Spleen (tissue), 7 donors: Measurements from ENCODE around the gene CIZ1.

Experiments used
- POLR2A ChIP-seq, 3 donors: fragments of 450-650 bp; IDR thresholded peaks; one replicate each; pipeline ENCODE4 v1.5.1; 2017; ENCODE audit warnings: antibody characterized with exemption in 3 of 3, mild to moderate bottlenecking in 1 of 3
- POLR2AphosphoS5 ChIP-seq, 3 donors: sonication (generic); formaldehyde crosslinking; IDR thresholded peaks; one replicate each; pipeline ENCODE4 v1.5.1; 2017; ENCODE audit warnings: antibody characterized with exemption in 3 of 3
- TF ChIP-seq, protein P1 (sequence below), 11 experiments: fragments of 200-600 bp in 7 of 11; fragments of 450-650 bp in 4 of 11; sonication (generic) in 4 of 11; IDR thresholded peaks in 8 of 11; conservative IDR thresholded peaks in 3 of 11; 1 replicate in 7 of 11; 2 replicates in 4 of 11; pipeline versions ENCODE4 v1.4.0 to v1.8.0; 2016 to 2021; ENCODE audit warnings: antibody characterized with exemption in 11 of 11, inconsistent platforms in 4 of 11, mild to moderate bottlenecking in 1 of 11
- donor health status: DM: no; HTN: no; CAD: no; lungs with moderate emphysema.
- donor health status: DM: no; HTN: no; CAD: no.
- donor health status: DM: no; HTN: no; CAD: no.

DNA sequence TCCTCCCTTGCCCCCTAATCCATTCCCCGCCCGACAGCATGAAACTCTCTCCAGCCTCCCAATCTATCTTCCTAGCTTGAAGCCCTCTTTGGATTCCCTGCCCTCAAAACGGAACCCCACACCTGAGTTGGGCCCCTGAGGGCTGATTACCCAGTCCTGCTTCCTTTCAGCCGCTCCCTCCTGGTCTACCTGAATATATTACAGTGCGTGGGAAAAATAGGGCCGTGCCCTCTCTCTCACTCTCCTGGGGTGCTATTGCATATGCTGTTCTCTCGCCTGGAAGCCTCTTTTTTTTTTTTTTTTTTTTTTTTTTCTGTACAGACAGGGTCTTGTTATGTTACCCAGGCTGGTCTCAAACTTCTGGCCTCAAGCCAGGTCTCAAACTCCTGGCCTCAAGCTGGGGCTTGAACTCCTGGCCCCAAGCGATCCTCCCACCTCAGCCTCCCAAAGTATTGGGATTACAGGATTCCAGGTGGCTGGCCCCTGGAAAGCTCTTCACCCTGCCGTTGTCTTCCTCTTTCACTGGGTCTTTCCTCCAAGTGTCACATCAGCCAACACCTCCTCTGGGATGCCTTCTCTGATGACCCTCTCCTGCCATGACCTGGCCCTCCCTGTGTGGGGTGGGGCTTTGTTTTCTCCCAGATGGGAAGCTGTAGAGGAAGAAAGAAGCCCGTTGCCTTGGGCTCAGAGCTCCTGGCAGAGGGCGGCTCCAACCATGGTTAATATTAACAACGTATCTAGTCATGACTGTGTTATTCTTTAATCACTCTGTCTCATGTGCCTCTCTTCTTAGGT is 20.0 kb upstream of the CIZ1 start:
- TF ChIP-seq, protein P1, sequence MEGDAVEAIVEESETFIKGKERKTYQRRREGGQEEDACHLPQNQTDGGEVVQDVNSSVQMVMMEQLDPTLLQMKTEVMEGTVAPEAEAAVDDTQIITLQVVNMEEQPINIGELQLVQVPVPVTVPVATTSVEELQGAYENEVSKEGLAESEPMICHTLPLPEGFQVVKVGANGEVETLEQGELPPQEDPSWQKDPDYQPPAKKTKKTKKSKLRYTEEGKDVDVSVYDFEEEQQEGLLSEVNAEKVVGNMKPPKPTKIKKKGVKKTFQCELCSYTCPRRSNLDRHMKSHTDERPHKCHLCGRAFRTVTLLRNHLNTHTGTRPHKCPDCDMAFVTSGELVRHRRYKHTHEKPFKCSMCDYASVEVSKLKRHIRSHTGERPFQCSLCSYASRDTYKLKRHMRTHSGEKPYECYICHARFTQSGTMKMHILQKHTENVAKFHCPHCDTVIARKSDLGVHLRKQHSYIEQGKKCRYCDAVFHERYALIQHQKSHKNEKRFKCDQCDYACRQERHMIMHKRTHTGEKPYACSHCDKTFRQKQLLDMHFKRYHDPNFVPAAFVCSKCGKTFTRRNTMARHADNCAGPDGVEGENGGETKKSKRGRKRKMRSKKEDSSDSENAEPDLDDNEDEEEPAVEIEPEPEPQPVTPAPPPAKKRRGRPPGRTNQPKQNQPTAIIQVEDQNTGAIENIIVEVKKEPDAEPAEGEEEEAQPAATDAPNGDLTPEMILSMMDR (IDR thresholded peaks at IDR 0.05 in 8 of 11, conservative IDR thresholded peaks at IDR 0.05 in 3 of 11), result no peak
- TF ChIP-seq POLR2A (IDR thresholded peaks at IDR 0.05) (no peak), POLR2AphosphoS5 (IDR thresholded peaks at IDR 0.05) (no peak)
